GM13976 (cell line): ENCODE data around the gene BMP7.

Experiments
- DNase-seq: peaks from one replicate; pipeline ENCODE4 v3.0.0; 2012; ENCODE audit warnings: low spot score
- in situ Hi-C: fragments of 300-500 bp; cut with MboI; formaldehyde crosslinking; loops from one replicate; pipeline ENCODE4 v1.12.0; 2022; ENCODE audit warnings: low sequenced_read_pairs, mixed read lengths, inconsistent platforms; ENCODE audit not compliant: unreplicated experiment
- TF ChIP-seq, protein P1 (sequence below): IDR thresholded peaks from 2 replicates; pipeline ENCODE4 v1.5.1; 2012; ENCODE audit warnings: borderline replicate concordance, mild to moderate bottlenecking; ENCODE audit not compliant: insufficient read depth; ENCODE audit errors: extremely low read depth, missing control alignments, control extremely low read depth

Gene BMP7

DNA sequence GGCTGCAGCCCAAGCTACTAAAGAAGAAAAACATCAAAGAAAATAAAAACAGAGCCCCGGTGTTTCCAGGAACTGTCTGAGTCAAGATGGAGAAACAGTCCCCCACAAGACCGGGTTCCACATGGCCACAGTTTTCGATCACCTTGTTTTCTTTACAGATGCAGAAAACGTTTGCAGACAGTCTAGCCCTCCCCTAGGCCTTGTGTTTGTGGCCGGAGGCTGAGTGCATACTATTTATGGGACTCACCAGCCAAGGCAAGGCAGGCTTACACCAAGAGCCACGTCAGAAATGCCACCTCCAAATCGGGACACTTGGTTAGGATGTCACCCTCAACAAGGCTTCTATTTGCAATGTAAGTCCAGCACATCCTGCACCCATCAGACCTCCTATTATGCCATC is 97.3 kb downstream of the BMP7 start:
- in situ Hi-C loops = no loop called here
- TF ChIP-seq, protein P1, sequence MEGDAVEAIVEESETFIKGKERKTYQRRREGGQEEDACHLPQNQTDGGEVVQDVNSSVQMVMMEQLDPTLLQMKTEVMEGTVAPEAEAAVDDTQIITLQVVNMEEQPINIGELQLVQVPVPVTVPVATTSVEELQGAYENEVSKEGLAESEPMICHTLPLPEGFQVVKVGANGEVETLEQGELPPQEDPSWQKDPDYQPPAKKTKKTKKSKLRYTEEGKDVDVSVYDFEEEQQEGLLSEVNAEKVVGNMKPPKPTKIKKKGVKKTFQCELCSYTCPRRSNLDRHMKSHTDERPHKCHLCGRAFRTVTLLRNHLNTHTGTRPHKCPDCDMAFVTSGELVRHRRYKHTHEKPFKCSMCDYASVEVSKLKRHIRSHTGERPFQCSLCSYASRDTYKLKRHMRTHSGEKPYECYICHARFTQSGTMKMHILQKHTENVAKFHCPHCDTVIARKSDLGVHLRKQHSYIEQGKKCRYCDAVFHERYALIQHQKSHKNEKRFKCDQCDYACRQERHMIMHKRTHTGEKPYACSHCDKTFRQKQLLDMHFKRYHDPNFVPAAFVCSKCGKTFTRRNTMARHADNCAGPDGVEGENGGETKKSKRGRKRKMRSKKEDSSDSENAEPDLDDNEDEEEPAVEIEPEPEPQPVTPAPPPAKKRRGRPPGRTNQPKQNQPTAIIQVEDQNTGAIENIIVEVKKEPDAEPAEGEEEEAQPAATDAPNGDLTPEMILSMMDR = no peak
- DNase-seq = no peak

DNA sequence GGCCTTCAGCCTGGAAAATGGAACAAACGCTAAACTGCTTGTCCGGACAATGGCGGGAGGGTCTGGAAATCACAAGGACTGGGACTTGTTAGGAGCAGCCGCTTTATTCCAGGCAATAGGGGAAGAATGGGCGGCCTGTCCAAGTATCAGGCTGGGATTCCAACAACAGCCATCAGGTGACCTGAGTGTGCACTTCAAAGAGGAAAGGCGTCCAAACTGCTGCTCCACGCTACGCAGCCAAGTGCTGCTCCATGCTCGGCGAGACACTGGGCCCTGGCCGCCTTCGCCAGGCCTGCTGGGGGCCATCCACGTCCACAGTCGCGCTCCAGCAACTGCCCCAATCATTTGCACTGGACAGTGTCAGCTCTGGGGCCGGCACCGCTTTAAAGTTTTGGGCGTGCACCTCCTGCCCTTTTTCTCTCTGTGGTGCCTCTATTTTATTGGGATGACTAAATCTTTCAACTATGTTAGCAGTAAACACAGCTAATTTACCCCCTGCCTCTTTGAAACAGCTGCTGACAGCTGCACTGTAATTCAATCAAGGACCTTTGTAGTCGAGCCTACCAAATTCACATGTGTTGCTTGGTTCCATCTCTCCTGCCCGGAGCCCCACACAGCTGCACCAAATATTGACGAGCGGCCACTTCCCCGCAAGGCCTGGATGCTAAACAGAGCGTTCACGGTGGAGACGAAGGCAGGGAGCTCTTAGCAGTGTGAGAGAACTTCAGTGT is 98.3 kb downstream of the BMP7 start:
- TF ChIP-seq, protein P1 = no peak
- in situ Hi-C loops = no loop called here
- DNase-seq = no peak

DNA sequence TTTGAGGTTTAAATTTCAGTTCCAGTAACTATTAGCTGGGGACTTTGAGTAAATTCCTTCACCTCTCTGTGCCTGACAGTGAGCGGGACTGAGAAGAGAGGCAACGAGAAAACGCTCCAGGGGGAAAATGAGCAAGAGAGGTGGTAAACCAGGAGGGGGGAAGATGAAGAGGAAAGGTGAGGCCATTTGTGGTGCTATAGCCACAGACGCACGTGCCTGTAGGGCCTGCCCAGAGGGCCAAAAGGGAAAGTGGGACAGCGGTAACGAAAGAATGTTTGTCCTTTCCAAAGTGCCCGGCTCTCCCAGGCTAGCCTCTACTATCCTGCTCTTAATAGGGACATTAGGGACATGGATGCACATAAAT is 99.2 kb downstream of the BMP7 start:
- in situ Hi-C loops = no loop called here

DNA sequence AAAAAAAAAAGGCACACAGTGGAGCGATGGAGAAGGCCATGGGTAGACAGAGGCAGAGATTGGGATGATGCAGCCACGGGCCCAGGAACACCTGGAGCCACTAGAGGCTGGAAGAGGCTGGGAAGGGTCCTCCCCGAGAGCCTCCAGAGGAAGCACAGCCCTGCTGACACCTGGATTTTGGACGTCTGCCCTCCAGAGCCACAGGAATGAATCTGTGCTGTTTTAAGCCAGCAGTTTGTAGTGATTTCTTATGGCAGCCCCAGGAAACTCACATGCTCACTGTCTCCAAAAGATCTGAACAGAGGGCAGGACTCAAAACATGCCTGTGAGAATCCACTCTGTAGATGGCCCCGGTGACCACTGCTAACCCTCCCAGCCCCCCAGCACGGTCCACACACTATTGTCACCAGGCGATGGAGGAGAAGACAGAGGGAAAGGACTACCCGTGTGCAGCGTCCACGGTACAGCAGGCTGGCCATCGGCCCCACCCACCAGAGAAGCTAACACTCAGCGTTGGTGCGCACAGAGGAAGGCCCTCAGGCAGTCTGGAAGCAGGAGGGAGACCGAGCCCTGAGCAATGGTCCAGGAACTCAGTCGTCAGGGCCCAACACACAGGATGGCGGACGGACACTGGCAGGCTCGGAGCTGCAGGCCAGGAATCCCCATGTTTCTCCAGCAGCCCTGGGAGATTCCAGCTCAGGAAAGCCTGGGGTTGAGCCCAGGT is 99.7 kb downstream of the BMP7 start:
- DNase-seq = no peak
- in situ Hi-C loops = no loop called here
- TF ChIP-seq, protein P1 = no peak

More for the DNA sequence above, 99.2 kb downstream of the BMP7 start:
- no peak for DNase-seq
- TF ChIP-seq, protein P1 = no peak

DNA sequence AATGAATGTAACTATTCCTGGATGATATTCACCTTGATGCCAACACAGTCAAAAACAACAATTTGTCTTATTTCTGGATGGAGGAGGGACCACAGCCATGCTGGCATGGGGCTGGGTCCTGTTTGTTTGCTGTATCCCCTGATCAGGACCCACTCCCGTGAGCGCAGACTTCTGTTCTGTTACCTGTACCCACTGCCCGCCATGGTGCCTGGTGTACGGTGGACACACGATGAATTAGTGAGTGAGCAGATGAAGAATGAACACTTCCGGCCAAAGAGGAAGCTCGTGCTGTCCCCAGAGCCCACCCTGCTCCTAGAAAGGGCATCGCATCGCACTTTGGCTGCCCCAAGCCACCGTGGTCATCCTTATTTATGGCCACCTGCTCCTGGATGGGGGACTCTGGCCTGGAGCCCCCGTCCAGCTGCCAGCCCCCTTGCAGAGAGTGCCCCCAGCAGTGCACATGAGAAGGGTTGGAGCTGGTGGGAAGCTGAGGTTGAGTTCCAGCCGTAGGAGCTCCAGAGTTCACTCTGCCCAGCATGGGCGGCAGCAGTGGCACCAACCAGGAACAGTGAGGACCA is 100.9 kb downstream of the BMP7 start:
- in situ Hi-C loops = no loop called here
- DNase-seq = no peak
- TF ChIP-seq, protein P1 = no peak

DNA sequence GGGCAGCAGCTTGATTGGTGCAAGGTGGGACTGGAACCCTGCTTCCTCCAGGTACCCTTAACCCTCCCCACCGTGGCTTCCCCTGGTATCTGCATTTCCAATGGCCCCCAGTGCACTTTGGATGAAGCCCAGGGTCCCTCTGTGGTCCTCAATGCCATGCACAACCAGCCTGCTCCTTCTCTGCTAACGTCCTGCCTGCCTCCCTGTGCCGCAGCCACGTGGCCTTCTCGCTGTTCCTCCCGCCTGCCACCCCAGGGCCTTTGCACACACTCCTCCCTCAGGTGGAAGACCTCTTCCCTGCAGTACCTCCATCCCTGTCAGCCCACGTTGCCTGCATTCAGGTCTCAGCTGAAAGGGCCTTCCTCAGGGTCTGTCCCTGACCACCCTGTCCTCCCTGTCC is 101.6 kb downstream of the BMP7 start:
- in situ Hi-C loops = no loop called here
- TF ChIP-seq, protein P1 = no peak
- no peak for DNase-seq
